ENCODE measurements around the gene OCRL.

DNA sequence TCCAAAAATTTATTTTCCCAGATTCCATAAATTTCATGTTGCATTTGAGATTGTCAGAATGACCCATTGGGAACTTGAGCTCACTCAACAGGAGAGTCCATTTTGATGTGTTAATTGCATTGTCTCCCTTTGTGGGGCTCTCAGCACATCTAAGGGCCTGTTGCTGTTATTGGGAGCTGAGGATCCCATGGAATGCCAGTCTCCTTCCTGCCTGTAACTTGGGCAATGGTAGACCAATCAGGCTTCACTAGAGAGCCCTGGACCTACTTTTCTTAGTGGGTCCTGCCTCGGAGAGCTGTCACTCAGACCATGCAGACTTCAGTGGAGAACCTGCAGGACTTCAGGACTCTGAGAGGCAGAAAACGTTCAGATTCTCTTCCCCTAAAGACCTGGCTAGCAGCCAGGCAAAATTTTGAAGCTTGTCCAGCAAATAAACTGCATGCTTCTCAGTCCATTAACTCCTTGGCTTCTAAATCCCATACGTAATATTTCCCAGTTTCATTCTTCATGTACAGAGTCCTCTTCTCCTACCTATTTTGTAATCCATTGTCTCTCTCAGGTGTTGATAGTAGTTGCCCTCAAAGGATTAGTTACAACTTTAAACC is 25.1 kb downstream of the OCRL start:
- TF ChIP-seq CTCF (IDR thresholded peaks at IDR 0.05; ENCODE audit: insufficient read depth, low read depth, low read length): no peak
- no peak for TF ChIP-seq EZH2 (IDR thresholded peaks at IDR 0.05; ENCODE audit: insufficient read depth, low read length)
